Osteoblast (primary cell): Measurements from ENCODE around the gene G3BP2. TPM values are rescaled to one million over a fixed set of nuclear protein-coding genes. Genes with fewer than 3 reads are reported as not detected.

Source experiments
- DNase-seq: peaks from one replicate; pipeline ENCODE4 v3.0.0; 2011; ENCODE audit warnings: low spot score, mixed read lengths; ENCODE audit not compliant: insufficient read length; ENCODE audit errors: missing footprints
- H2AFZ ChIP-seq: 2 replicates; pipeline ENCODE4 v1.6.0; 2011; ENCODE audit warnings: mild to moderate bottlenecking, low read length
- H3K27ac ChIP-seq: 2 replicates; pipeline ENCODE4 v1.5.1; 2011; ENCODE audit warnings: mild to moderate bottlenecking, low read depth, low read length, moderate library complexity
- H3K27me3 ChIP-seq: 2 replicates; pipeline ENCODE4 v1.6.0; 2012; ENCODE audit warnings: mild to moderate bottlenecking, control low read depth, inconsistent platforms, low read length, moderate library complexity; ENCODE audit not compliant: insufficient read depth
- H3K36me3 ChIP-seq: 2 replicates; pipeline ENCODE4 v1.5.1; 2011; ENCODE audit warnings: mild to moderate bottlenecking, low read length, control low read depth, moderate library complexity; ENCODE audit not compliant: insufficient read depth
- H3K4me1 ChIP-seq: 2 replicates; pipeline ENCODE4 v1.5.1; 2011; ENCODE audit warnings: mild to moderate bottlenecking, low read length, control low read depth, moderate library complexity; ENCODE audit not compliant: insufficient read depth
- H3K4me2 ChIP-seq: 2 replicates; pipeline ENCODE4 v1.6.0; 2011; ENCODE audit warnings: mild to moderate bottlenecking, low read length; ENCODE audit not compliant: insufficient read depth
- H3K4me3 ChIP-seq: fragments of 200-600 bp; sonication (generic); 3 replicates; pipeline ENCODE4 v1.5.1; 2012; ENCODE audit warnings: mild to moderate bottlenecking, low read length, inconsistent platforms; ENCODE audit not compliant: insufficient read depth
- H3K79me2 ChIP-seq: 2 replicates; pipeline ENCODE4 v1.6.0; 2012; ENCODE audit warnings: mild to moderate bottlenecking, low read length, control low read depth, inconsistent platforms; ENCODE audit not compliant: insufficient read depth
- H3K9me3 ChIP-seq: 2 replicates; pipeline ENCODE4 v1.5.1; 2011; ENCODE audit warnings: low read depth, low read length, control low read depth
- H4K20me1 ChIP-seq: 2 replicates; pipeline ENCODE4 v1.6.0; 2012; ENCODE audit warnings: mild to moderate bottlenecking, low read length, control low read depth; ENCODE audit not compliant: insufficient read depth
- CTCF ChIP-seq: IDR thresholded peaks from 2 replicates; pipeline ENCODE4 v1.5.1; 2011; ENCODE audit warnings: mild to moderate bottlenecking, low read depth, low read length, moderate library complexity; ENCODE audit errors: extremely low read depth
- small RNA-seq: library from RNA; depleted of rRNA; stranded (forward); fragments of <200 nt; gene quantifications from one replicate; pipeline ENCODE3, GENCODE V24; 2012
- total RNA-seq: library from RNA; depleted of rRNA; stranded (reverse); fragments of >200 nt; gene quantifications from 2 replicates; pipeline ENCODE4 v1.2.3, GENCODE V29; 2012

G3BP2 gene
- total RNA-seq, 1 donor = 171 TPM

DNA sequence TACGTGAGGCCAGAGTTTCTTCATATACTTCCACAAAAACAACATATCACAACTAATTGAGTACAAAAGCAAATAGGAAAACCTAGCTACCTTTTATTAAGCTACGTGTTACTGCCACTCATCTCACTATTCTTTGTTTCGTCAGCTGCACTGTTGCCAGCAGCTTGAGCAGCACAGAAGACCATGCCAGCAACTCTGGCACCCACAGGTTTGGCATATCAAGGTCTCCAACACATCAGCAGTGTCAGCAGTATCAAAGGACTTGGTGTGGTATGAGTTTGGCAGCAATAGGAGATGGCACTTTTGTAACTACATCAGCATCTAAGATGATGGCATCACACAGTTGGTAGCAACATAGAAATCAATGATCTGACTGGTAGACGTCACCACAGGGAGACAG lies 73.6 kb downstream of the G3BP2 start:
- Histone ChIP-seq H3K36me3 (no peaks in the 10 kb centered on the region), H2AFZ (no peak overlapping the region), H3K27ac (no peak overlapping the region), H4K20me1 (no peaks in the 10 kb centered on the region), H3K4me3 (no peak overlapping the region), H3K79me2 (no peaks in the 10 kb centered on the region), H3K27me3 (peaks cover 7% of the 10 kb centered on the region), H3K4me1 (no peaks in the 10 kb centered on the region), H3K9me3 (no peaks in the 10 kb centered on the region), H3K4me2 (no peak overlapping the region)
- no peak for DNase-seq
- TF ChIP-seq CTCF = no peak

DNA sequence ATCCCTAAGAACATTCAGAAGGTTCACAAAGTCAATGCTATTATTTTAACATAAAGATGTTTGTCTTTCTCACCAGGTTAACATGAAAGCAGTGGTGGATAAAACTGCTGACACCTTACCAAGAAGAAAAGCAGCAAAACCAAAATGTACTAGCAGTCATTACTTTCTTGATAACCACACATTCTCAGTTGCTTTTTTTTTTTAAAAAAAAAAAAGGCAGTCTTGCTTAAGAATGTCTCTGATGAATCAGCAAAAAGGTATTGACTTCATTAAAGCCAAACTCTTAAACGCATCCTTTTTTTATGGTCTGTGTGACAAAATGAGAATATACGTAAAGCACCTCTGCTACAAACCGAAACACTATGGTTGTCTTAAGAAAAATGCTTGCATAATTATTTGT lies 74.8 kb downstream of the G3BP2 start:
- Histone ChIP-seq H3K4me3 (no peak overlapping the region), H3K9me3 (no peaks in the 10 kb centered on the region), H3K4me1 (no peaks in the 10 kb centered on the region), H2AFZ (no peak overlapping the region), H4K20me1 (no peaks in the 10 kb centered on the region), H3K4me2 (no peak overlapping the region), H3K27ac (no peak overlapping the region), H3K27me3 (peaks cover 7% of the 10 kb centered on the region), H3K36me3 (no peaks in the 10 kb centered on the region), H3K79me2 (no peaks in the 10 kb centered on the region)
- no peak for TF ChIP-seq CTCF
- no peak for DNase-seq

DNA sequence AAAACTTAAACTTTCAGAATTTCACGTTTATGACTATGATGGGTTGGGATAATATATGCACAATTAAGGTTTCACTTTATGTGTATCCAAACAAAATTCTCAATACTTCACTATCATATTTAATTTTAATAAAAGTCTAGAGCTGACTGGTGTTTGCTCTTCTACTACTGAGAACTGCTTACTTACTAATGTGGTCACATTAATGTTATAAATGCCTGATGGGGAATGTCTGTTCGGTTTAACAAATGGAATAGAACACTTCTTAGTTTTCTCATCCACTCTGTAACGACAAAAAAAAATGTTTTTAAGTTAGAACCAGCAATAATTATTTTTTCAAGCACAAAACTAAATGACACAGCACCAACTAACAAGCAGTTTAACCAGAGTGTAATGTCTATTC lies 77.2 kb downstream of the G3BP2 start:
- no peak for TF ChIP-seq CTCF
- H3K9me3 ChIP-seq = no peaks in the 10 kb centered on the region
- H3K4me1 ChIP-seq = no peaks in the 10 kb centered on the region
- H2AFZ ChIP-seq = no peak overlapping the region
- H3K4me3 ChIP-seq = no peak overlapping the region
- H3K79me2 ChIP-seq = no peaks in the 10 kb centered on the region
- H4K20me1 ChIP-seq = no peaks in the 10 kb centered on the region
- DNase-seq = no peak
- no peaks in the 10 kb centered on the region for H3K36me3 ChIP-seq
- H3K4me2 ChIP-seq = no peak overlapping the region
- no peak overlapping the region for H3K27ac ChIP-seq
- H3K27me3 ChIP-seq = peaks cover 7% of the 10 kb centered on the region

DNA sequence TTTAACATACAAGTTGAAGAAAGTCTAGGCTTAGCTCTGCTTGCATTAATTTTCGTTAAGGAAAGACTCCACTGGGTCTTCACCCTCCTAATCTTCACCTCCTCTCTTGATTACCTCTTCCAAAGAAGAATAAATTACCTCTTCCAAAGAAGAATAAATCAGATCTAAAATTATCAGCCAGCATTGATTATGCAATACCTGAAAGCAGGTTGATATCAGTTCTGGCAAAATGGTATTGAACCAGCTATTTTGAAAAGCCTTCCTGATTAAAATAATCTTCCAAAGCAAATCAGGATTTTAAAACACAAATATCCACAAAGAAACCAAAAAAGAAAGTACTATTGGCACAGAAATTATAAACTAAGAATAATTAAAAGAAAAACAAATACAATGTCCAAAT lies 79.8 kb downstream of the G3BP2 start:
- TF ChIP-seq CTCF = no peak
- H3K36me3 ChIP-seq = no peaks in the 10 kb centered on the region
- DNase-seq = no peak

More for the DNA sequence above, 79.8 kb downstream of the G3BP2 start:
- H3K9me3 ChIP-seq = no peaks in the 10 kb centered on the region
- no peak overlapping the region for H3K4me2 ChIP-seq
- no peak overlapping the region for H3K4me3 ChIP-seq
- H4K20me1 ChIP-seq = no peaks in the 10 kb centered on the region
- no peak overlapping the region for H3K27ac ChIP-seq
- H2AFZ ChIP-seq = no peak overlapping the region
- H3K79me2 ChIP-seq = no peaks in the 10 kb centered on the region
- no peaks in the 10 kb centered on the region for H3K4me1 ChIP-seq
- peaks cover 7% of the 10 kb centered on the region for H3K27me3 ChIP-seq

Small RNA genes lying within 50 kb of the gene (small RNA-seq; reads per million reads assigned to genes)
- not detected for gene RF00019

Other genes with a start within 250 kb of the G3BP2 start
- 20.0 and 27.9 TPM in 2 replicates for gene RCHY1, start 159.0 kb downstream of the G3BP2 start, total RNA-seq
- gene THAP6, start 158.9 kb downstream of the G3BP2 start, total RNA-seq = 17.0 and 20.9 TPM in 2 replicates
- not detected in 2 replicates for gene ODAPH, start 117.3 kb downstream of the G3BP2 start, total RNA-seq
- gene CDKL2, start 42.9 kb downstream of the G3BP2 start, total RNA-seq = 0.72 and 0.88 TPM in 2 replicates
- 120 and 122 TPM in 2 replicates for gene USO1, start 51.2 kb upstream of the G3BP2 start, total RNA-seq
- gene PPEF2, start 229.0 kb upstream of the G3BP2 start, total RNA-seq = not detected in 2 replicates